C4-2B (cell line): ENCODE data around the gene TSHR.

Experiments used
- CTCF ChIP-seq: fragments of 450-650 bp; conservative IDR thresholded peaks from 2 replicates; pipeline ENCODE4 v1.5.1; 2017; ENCODE audit warnings: mild to moderate bottlenecking
- ZFX ChIP-seq: fragments of 450-650 bp; IDR thresholded peaks from 2 replicates; pipeline ENCODE4 v1.6.1; 2017

GRCh38 chr14:81162941-81163340 lies 207.5 kb downstream of the TSHR start:
- TF ChIP-seq CTCF (no peak), ZFX (no peak)
